Right kidney (tissue), 1 donor: ENCODE data around the gene SARDH.
A peak's percentile ranks its signal among the peaks of the same experiment; 100 is the strongest.

Experiments used
- DNase-seq: peaks from one replicate; pipeline ENCODE4 v3.0.0-alpha.2; 2016

Gene SARDH

GRCh38 chr9:133713960-133714495 is 24.1 kb downstream of the SARDH start:
- DNase-seq: no peak

GRCh38 chr9:133713150-133713959 is 24.8 kb downstream of the SARDH start:
- DNase-seq: no peak

DNA sequence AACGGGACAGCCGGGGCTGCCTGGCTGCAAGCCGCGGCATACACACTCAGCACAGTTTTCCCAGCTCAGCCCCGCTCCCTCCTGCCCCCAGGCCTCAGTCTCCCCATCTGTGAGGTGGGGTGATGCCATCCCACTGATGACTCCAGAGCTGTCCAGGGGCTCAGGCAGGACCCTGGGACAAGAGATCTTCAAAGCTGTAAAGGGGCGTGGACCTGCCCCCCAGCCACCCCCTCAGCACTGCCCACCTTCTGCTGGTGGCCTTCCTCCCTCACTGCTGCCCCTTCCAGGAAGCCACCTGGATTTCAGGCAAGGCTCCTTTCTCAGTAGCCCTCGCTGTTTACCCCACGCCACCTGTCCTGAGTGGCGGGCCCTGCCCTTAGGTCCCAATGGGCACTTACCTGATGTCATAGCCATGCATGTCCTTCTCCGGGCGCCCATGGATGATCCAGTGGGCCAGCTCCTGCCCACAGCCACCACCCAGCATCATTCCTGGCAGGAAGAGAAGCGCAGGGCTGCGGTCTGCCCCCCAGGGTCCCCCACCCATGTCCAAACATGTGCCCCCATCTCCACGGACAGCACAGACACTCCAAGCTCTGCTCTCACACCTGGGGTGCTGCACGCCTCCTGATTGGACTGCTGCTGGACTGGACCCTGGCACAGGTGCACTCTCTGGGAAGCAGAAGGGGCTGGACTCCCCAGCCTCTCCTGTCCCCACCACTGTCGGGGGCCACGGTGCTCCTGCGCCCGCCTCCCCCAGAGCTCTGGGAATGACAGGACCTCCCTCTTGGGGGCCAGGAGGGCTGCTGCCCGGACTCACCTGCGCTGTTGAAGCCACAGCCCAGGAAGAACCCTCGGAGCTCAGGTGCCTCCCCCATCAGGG is 25.7 kb downstream of the SARDH start:
- no peak for DNase-seq

DNA sequence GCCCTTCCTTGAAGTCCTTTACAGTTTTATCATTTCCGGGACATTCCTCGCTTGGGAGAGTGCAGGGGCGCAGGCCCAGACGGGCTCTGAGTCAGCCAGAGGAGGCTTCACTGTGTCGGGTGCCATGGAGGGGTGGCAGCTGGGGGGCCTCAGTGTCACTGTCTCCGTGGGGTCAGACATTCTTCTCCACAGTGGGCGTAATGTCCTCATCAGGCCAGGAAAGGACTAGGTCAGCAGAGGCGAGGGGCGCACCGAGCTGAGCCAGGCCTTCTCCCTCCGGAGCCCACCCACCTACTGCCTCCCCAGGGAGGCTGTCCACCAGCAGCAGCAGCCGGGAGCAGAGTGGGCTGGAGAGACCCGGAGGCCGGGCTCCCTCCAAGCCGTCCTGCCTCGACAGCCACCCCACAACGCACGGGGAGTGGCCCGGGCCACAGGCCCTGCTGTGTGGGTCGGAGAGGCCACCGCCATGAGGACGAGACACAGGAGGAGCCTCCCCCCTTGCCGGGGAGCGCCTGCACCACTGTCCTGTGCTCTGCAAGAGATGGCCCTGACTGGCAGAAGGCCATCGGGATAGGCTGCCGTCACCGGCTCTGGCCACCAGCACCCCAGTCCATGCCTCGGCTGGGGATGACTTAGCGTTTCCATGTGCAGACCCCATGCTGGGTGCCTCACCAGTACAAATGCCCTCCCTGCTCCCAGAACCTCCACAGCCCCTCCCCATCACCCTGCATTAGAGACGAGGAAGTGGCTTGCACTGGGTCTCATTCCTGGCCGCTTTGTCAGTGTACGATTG is 26.5 kb downstream of the SARDH start:
- no peak for DNase-seq

DNA sequence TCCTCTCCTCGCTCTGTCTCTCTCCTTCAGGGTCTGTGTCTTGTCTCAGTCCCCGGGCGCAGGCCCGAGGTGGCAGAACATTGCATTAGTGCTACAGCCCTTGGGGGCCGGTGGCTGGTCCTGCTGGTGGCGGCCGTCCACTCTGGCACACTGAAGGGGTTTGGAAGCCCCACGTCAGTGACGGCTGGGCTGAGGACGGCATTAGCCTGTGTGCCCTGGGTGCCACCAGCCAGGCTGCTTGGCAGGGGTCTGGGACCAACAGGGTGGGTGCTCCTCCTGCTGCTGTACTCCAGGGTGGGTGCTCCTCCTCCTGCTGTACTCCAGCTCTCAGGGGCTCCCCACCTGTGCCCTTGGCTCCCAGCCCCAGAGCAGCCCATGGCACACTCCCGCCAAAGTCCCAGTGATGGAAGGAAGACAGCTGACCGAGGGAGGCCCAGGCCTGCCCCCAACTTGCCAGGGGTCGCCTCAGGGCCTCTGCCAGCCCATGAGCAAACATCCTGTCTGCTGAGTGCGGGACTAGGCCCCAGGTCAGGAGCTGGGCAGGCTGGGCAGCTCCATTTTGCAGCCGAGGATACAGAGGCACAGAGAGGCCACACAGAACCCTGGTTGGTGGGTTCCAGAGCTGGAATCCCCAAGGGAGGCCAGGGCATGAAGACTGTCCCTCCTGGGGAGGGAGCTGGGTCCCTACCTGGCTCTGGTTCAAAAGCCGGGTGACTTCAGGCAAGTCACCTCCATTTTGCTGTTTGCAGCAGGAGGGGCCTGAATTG is 27.3 kb downstream of the SARDH start:
- DNase-seq: no peak

- DNase-seq: no peak
Observed at GRCh38 chr9:133709691-133710571, 28.2 kb downstream of the SARDH start.

GRCh38 chr9:133709015-133709611 is 29.0 kb downstream of the SARDH start:
- DNase-seq: peak; percentile 64

GRCh38 chr9:133708246-133709014 is 29.7 kb downstream of the SARDH start:
- no peak for DNase-seq

DNA sequence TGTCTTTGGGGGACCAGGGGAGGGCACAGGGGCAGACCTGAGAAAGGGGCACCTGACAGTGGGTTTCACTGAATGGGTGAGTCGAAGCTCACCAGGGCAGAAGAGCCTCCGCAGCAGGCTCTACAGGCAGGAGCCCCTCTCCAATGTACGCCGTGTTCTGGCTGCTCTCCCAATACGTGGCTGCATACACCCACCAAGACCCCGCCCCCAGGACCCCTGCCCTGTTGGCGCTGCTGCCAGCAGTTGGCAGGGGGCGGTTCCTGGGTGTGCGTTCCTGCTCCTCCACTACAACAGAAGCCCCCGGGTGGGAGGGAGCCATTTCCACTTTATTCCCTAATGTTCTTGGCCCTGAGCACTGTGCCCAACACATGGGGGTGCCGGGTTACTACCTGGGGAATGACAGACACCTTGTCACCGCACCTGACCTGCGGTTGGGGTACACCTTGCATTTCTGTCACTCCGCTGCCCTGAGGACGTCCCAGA is 30.3 kb downstream of the SARDH start:
- DNase-seq: no peak

- no peak for DNase-seq
Observed at GRCh38 chr9:133707065-133707762, 30.9 kb downstream of the SARDH start.

DNA sequence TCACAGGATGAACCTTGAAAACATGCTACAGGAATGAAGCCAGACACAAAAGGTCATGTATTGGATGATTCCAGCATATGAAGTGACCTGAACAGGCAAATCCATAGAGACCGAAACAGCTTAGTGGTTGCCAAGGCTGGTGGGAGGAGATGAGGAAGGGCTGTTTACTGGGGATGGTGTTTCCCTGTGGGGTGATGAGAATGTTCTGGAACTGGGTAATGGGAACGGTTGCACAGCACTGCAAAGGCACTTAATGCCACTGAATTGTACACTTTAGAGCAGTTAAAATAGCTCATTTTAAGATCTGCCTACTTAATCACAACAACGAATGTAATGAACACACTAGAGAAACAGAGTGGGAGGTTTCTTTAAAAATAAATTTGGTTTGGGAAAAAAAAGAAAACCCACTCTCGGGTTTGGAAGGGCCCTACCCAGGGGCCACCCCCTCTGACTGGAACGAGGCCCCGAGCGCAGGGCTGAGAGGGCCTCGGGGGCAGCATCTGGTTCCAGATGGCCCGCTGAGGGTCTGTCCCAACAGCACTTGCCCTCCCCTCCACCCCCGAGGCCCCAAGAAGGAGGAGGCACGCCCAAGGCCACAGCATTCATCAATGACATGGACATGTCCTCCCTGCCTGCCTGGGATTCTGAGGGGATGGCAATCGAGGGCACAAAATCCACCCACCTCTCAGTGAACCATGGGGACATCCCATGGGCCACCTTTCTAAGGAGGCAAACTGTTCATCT is 31.7 kb downstream of the SARDH start:
- DNase-seq: no peak

- DNase-seq: no peak
Observed at GRCh38 chr9:133705576-133705975, 32.6 kb downstream of the SARDH start.

DNA sequence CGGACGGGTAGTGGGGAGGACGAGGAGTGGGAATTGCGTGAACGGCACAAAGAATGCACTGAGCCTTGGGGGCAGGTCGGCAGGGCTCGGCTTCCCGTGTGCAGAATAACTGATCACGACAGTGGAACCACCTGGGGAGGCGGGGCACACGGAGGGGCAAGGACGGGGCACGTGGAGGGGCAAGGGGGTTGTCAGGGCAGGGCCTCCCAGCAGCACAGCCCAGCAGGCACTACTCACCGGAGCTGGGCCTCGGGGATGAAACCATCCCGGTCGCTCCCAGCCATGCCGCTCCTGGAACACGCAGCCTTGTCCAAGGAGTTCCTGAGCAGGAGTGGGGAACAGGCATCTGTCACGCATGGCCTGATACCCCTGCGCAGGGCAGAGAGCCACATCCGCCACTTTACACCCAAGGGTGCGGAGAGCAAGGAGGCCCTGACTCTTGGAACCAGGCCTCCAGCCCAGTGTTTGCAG is 33.4 kb downstream of the SARDH start:
- DNase-seq: no peak

DNA sequence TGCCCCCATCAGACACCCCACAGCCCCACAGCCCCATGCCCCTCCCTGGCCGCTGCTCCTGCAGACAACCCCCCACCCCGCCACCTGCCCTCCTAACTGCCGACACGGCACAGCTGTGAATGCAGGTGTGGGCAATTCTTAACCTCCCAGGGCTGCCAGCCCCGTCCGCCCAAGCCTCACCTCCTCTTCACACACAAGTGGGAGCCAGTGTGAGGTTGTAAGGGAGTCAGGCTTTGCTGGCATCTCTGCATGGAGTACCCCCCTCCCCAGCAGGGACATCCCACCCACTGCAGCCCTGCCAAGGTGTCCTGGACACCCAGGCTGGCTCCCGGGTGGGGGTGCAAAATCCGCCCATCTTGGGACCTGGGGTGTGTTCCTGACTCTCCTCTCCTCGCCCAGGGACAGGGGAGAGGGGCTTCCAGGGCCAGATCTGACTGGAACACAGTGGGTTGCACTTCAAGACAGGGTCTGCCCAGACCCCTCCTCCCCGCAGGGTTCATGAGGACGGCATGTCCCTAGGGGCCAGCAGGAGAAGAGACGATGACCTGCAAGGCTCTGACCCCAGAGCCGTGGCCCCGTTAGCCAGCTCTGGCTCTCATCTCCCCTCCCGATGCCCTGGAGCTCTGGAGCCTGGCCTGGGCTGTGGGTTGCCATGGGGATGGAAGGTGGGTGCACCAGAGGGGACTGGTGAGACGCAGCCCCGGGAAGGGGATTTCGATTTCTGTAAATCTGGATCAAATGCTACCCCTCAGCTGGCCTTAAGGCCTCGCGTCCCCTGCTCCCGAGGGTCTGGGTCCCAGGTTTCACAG is 34.4 kb downstream of the SARDH start:
- no peak for DNase-seq

DNA sequence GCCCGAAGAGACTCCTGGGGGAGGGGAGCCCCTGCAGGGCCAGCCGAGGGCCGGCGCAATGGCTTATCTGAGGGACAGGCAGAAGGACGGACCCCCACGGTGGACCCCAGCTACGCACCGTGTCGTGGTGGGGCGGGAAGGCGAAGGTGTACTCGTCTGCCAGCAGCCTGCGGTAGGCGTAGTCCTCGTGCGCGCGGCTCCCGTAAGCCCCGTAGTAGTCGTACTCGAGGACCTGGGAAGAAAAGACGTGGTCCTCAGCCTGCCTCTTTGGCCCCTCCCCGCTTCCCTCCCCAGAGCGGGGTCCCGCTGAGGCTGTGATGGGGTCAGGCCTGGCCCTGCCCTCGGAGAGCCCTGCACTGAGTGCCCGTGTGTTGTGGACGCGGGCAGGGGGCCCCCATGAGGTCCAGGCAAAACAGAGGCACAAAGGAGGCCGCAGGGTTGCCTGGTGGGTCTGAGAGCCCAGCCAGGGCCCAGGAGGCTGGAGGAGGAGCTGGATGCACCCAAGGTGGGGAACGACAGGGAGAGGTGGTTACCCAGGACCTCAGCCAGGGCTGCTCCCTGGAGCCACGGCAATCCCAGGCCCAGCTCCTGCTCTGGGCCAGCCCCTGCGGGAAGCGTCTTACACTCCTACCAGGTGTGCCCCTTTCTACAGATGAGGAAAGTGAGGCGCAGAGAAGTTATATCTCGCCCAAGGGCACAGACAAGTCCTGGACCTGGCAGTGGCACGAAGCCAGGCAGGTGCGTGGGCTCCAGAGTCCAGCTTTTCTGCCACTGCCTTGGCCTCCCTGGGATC is 35.2 kb downstream of the SARDH start:
- no peak for DNase-seq
